GM19043 (cell line): ENCODE data around the gene IPO5.
"Not testable (repeated sequence)": the region's sequence is repeated elsewhere in the genome, so short reads cannot be mapped to it uniquely, and the experiment has no call there.

Source experiments
- ATAC-seq: cut with Tn5 transposase; IDR thresholded peaks from one replicate; pipeline ENCODE4 v1.9.1; 2021; ENCODE audit warnings: low read depth; ENCODE audit not compliant: unreplicated experiment

The IPO5 gene

GRCh38 chr13:97948041-97948440 is 5.4 kb upstream of the IPO5 start:
- no peak for ATAC-seq

GRCh38 chr13:97949316-97949715 is 4.2 kb upstream of the IPO5 start:
- ATAC-seq, result not testable (repeated sequence)

- no peak for ATAC-seq
Observed at GRCh38 chr13:97951376-97951775, 2.1 kb upstream of the IPO5 start.

GRCh38 chr13:97952831-97953230 is 644 bp upstream of the IPO5 start:
- ATAC-seq, result not testable (repeated sequence)

GRCh38 chr13:97961340-97961739 is 7.9 kb downstream of the IPO5 start:
- no peak for ATAC-seq

GRCh38 chr13:97962887-97963286 is 9.4 kb downstream of the IPO5 start:
- no peak for ATAC-seq

- no peak for ATAC-seq
Observed at GRCh38 chr13:97967226-97967625, 13.8 kb downstream of the IPO5 start.

- ATAC-seq, result no peak
Observed at GRCh38 chr13:97967948-97968347, 14.5 kb downstream of the IPO5 start.

GRCh38 chr13:97971519-97971918 is 18.0 kb downstream of the IPO5 start:
- no peak for ATAC-seq

GRCh38 chr13:97974773-97975172 is 21.3 kb downstream of the IPO5 start:
- no peak for ATAC-seq

- ATAC-seq, result peak; percentile 1
Observed at GRCh38 chr13:97975280-97975847, 21.9 kb downstream of the IPO5 start.

GRCh38 chr13:97975848-97976609 is 22.6 kb downstream of the IPO5 start:
- peak; percentile 80 for ATAC-seq

GRCh38 chr13:97976610-97977521 is 23.4 kb downstream of the IPO5 start:
- peak; percentile 23 for ATAC-seq

GRCh38 chr13:97977982-97978381 is 24.5 kb downstream of the IPO5 start:
- no peak for ATAC-seq

GRCh38 chr13:97978651-97979050 is 25.2 kb downstream of the IPO5 start:
- ATAC-seq, result no peak

- ATAC-seq, result no peak
Observed at GRCh38 chr13:97979051-97979450, 25.6 kb downstream of the IPO5 start.

GRCh38 chr13:97979556-97979955 is 26.1 kb downstream of the IPO5 start:
- no peak for ATAC-seq

GRCh38 chr13:97982286-97982685 is 28.8 kb downstream of the IPO5 start:
- no peak for ATAC-seq

GRCh38 chr13:97986835-97987234 is 33.4 kb downstream of the IPO5 start:
- ATAC-seq, result peak; percentile 94

- ATAC-seq, result no peak
Observed at GRCh38 chr13:97999653-98000052, 46.2 kb downstream of the IPO5 start.

GRCh38 chr13:98004107-98004506 is 50.6 kb downstream of the IPO5 start:
- ATAC-seq, result no peak
